ENCODE data around the gene LCN6. TPM values are rescaled to one million over a fixed set of nuclear protein-coding genes. Genes with fewer than 3 reads are reported as not detected.

LCN6 gene
- total RNA-seq, 2 experiments from 2014 or later, result not detected

DNA sequence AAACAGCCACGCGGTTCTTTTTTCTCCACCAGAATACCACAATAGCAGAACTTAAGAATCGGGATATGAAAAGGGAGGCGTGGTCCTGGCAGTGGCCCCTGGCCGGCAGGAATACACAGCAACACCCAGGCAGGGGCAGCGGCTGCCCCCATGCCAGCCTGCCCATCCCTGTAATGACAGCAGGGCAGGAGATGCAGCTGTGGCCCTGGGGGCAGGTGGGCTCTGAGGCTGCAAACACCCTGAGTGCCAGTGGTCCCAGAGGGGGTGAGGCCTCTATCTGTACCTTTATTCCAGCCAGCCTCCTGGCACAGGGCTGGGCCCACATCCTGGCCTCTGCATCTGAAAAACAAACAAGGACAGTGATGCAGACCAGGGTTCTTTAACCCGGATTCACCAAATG is 23.6 kb downstream of the LCN6 start:
- no peak for DNase-seq
- CTCF ChIA-PET, result no interaction called here
- Mint-ChIP-seq H3K27ac (no peak overlapping the region), H3K27me3 (ENCODE audit: low read depth) (no peaks in the 10 kb centered on the region), H3K36me3 (ENCODE audit: low read depth) (peaks cover 37% of the 10 kb centered on the region), H3K9me3 (no peaks in the 10 kb centered on the region), H3K4me1 (ENCODE audit: low read depth) (peaks cover 39% of the 10 kb centered on the region), H3K4me3 (no peak overlapping the region)
- intact Hi-C loops (cut with micrococcal nuclease), result no loop called here

- H3K27me3 Mint-ChIP-seq (ENCODE audit: low read depth), result no peaks in the 10 kb centered on the region
- no peak for DNase-seq
- H3K4me1 Mint-ChIP-seq (ENCODE audit: low read depth), result peaks cover 32% of the 10 kb centered on the region
- H3K4me3 Mint-ChIP-seq, result no peak overlapping the region
- CTCF ChIA-PET, result interaction anchor here (0.7 kb wide), 1 partner anchor 51 kb away, joined by 3 read pairs; no protein-coding TSS in a partner anchor
- no peak overlapping the region for H3K27ac Mint-ChIP-seq
- H3K9me3 Mint-ChIP-seq, result no peaks in the 10 kb centered on the region
- peaks cover 37% of the 10 kb centered on the region for H3K36me3 Mint-ChIP-seq (ENCODE audit: low read depth)
- intact Hi-C loops (cut with micrococcal nuclease), result no loop called here
Measured at GRCh38 chr9:136723989-136724388, 24.3 kb downstream of the LCN6 start.

DNA sequence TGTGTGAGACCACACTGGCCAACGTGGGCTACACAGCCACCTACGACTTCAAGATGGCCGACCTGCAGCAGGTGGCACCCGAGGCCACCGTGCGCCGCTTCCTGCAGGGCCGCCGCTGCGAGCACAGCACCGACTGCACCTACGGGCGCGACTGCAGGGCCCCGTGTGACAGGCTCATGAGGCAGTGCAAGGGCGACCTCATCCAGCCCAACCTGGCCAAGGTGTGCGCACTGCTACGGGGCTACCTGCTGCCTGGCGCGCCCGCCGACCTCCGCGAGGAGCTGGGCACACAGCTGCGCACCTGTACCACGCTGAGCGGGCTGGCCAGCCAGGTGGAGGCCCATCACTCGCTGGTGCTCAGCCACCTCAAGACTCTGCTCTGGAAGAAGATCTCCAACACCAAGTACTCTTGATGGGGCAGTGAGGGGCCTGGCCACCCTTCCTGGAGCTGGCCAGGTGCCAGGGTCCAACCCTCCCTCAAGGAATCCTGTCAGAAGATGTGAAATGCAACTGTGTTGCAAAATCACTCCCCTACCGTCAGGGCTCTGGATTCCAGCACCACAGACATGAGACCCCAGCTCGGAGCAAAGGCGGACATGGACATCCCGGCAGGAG is 24.9 kb downstream of the LCN6 start:
- H3K4me3 Mint-ChIP-seq, result no peak overlapping the region
- no peaks in the 10 kb centered on the region for H3K9me3 Mint-ChIP-seq
- H3K36me3 Mint-ChIP-seq (ENCODE audit: low read depth), result peaks cover 37% of the 10 kb centered on the region
- intact Hi-C loops (cut with micrococcal nuclease), result no loop called here
- no peaks in the 10 kb centered on the region for H3K27me3 Mint-ChIP-seq (ENCODE audit: low read depth)
- no peak overlapping the region for H3K27ac Mint-ChIP-seq
- CTCF ChIA-PET, result interaction anchor here (0.7 kb wide), 1 partner anchor 51 kb away, joined by 3 read pairs; no protein-coding TSS in a partner anchor
- H3K4me1 Mint-ChIP-seq (ENCODE audit: low read depth), result peaks cover 32% of the 10 kb centered on the region
- DNase-seq, result no peak

- no peaks in the 10 kb centered on the region for H3K9me3 Mint-ChIP-seq
- H3K4me3 Mint-ChIP-seq, result no peak overlapping the region
- no peak overlapping the region for H3K27ac Mint-ChIP-seq
- H3K27me3 Mint-ChIP-seq (ENCODE audit: low read depth), result no peaks in the 10 kb centered on the region
- peaks cover 32% of the 10 kb centered on the region for H3K4me1 Mint-ChIP-seq (ENCODE audit: low read depth)
- DNase-seq, result no peak
- peaks cover 37% of the 10 kb centered on the region for H3K36me3 Mint-ChIP-seq (ENCODE audit: low read depth)
- intact Hi-C loops (cut with micrococcal nuclease), result no loop called here
- CTCF ChIA-PET, result interaction anchor here (0.7 kb wide), 1 partner anchor 9 kb away, joined by 3 read pairs; no protein-coding TSS in a partner anchor
Measured at GRCh38 chr9:136722969-136723356, 25.4 kb downstream of the LCN6 start.

DNA sequence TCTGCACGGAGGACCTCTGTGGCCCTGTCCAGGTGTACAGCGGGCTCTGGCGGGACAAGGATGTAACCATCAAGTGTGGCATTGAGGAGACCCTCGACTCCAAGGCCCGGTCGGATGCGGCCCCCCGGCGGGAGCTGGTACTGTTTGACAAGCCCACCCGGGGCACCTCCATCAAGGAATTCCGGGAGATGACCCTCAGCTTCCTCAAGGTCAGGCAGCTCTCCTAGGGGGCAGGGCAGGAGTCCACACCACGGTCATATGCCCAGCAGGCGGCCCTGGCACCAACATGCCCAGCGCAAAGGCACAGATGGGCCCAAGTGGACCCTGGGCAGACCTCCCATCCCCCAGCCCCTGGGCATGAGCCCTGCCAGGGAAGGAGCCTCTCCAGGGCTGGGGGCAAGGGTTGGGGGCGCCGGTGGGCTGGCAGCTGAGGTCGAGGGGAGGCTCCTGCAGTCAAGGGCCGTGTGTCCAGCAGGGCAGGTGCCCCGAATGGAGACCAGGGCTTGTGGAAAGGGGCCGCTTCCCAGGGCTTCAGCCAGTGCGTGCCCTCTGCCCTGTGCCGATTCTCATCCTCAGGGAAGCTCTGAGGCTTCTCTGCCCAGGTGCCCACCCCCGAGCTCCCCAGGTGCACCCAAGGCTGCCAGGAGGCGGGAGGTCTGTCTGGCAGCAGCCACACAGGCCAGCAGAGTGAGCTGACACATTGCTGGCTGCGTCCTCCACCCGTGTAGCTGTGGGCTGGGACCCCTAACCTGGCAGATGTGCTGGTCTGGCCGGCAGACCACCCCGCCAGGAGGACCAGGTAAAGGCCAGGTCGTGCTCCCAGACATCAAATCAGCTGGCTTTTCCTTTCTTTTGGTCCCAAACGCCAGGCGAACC is 26.0 kb downstream of the LCN6 start:
- CTCF ChIA-PET, result interaction anchor here (0.7 kb wide), 1 partner anchor 8 kb away, joined by 3 read pairs; no protein-coding TSS in a partner anchor
- Mint-ChIP-seq H3K9me3 (no peaks in the 10 kb centered on the region), H3K4me1 (ENCODE audit: low read depth) (peaks cover 32% of the 10 kb centered on the region), H3K4me3 (no peak overlapping the region), H3K27ac (no peak overlapping the region), H3K36me3 (ENCODE audit: low read depth) (peaks cover 34% of the 10 kb centered on the region), H3K27me3 (ENCODE audit: low read depth) (no peaks in the 10 kb centered on the region)
- DNase-seq, result no peak
- intact Hi-C loops (cut with micrococcal nuclease), result no loop called here

- H3K27ac Mint-ChIP-seq, result no peak overlapping the region
- intact Hi-C loops (cut with micrococcal nuclease), result no loop called here
- H3K4me3 Mint-ChIP-seq, result no peak overlapping the region
- peaks cover 28% of the 10 kb centered on the region for H3K4me1 Mint-ChIP-seq (ENCODE audit: low read depth)
- peaks cover 28% of the 10 kb centered on the region for H3K36me3 Mint-ChIP-seq (ENCODE audit: low read depth)
- no peaks in the 10 kb centered on the region for H3K27me3 Mint-ChIP-seq (ENCODE audit: low read depth)
- no peak for DNase-seq
- no peaks in the 10 kb centered on the region for H3K9me3 Mint-ChIP-seq
- CTCF ChIA-PET, result interaction anchor here (0.6 kb wide), 1 partner anchor 24 kb away, joined by 3 read pairs; no protein-coding TSS in a partner anchor
Measured at GRCh38 chr9:136721339-136722092, 26.8 kb downstream of the LCN6 start.

- Mint-ChIP-seq H3K9me3 (no peaks in the 10 kb centered on the region), H3K27me3 (ENCODE audit: low read depth) (peaks cover under 1% of the 10 kb centered on the region), H3K4me1 (ENCODE audit: low read depth) (peaks cover 22% of the 10 kb centered on the region), H3K4me3 (no peak overlapping the region), H3K27ac (no peak overlapping the region), H3K36me3 (ENCODE audit: low read depth) (peaks cover 22% of the 10 kb centered on the region)
- CTCF ChIA-PET, result no interaction called here
- no peak for DNase-seq
- intact Hi-C loops (cut with micrococcal nuclease), result no loop called here
Measured at GRCh38 chr9:136720898-136721338, 27.4 kb downstream of the LCN6 start.

DNA sequence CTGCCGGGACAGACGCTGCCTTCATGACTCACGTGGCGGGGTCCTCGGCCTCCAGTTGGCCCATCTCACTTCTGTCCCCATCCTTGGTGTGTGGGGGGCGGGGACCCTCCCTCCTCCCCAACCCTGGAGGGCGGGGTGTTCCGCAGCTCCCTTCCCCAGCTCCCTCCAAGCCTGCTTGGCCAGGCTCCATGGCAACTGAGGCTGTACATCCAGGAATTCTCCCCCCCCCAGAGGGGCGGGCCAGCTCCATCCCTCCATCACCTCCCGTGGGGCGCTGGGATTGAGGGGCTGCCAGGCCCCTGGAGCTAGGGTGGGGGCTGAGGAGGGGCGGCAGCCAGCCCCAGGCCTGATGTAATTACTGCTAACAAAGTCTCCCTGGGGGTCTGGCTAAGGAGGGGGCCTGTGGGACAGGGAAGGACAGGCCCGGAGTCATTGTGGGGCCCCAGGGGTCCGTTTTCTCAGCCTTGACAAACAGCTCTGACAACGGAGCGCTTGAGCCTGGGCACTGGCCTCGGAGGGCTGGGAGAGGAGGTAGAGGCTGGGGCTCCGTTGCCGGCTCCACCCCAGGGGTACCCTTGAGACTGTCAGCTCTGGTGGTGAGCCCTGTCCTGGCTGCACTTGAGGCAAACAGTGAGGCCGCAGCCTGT is 28.0 kb downstream of the LCN6 start:
- H3K4me1 Mint-ChIP-seq (ENCODE audit: low read depth), result peaks cover 17% of the 10 kb centered on the region
- CTCF ChIA-PET, result no interaction called here
- peaks cover 18% of the 10 kb centered on the region for H3K36me3 Mint-ChIP-seq (ENCODE audit: low read depth)
- peaks cover 4% of the 10 kb centered on the region for H3K27me3 Mint-ChIP-seq (ENCODE audit: low read depth)
- DNase-seq, result no peak
- H3K4me3 Mint-ChIP-seq, result no peak overlapping the region
- intact Hi-C loops (cut with micrococcal nuclease), result no loop called here
- no peak overlapping the region for H3K27ac Mint-ChIP-seq
- no peaks in the 10 kb centered on the region for H3K9me3 Mint-ChIP-seq

DNA sequence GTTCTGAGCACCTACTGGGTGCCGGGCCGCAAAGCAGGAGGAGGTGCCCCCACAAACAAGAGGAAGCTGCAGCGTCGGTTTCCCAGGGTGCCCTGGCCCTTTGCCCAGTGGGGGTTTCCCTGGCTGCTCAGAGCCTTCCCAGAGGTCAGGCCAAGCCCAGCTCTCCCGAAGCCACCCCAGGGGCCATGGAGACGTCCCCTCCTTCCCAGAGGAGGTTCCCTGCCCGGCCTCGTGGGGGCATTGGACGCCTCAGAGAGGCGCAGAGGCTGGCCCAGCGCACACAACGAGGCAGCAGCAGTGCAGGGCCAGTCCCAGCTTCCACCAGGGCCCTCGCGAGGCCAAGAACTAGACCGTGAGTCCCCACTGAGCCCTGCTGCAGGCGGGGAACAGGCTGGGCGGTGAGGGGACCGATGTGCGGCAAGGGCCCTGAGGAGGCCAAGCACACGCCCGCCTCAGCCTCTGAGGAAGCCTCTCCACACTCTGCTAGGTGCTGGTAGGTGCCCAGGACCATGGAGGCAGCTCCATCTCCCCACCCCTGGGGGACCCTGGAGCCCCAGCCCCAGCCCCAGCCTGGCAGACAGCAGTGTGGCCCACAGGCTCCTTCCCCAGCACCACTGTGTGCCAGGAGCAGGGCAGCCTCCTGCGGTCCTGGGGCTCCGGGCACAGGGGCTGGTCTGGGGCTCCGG is 29.0 kb downstream of the LCN6 start:
- intact Hi-C loops (cut with micrococcal nuclease), result no loop called here
- Mint-ChIP-seq H3K9me3 (no peaks in the 10 kb centered on the region), H3K27me3 (ENCODE audit: low read depth) (peaks cover 6% of the 10 kb centered on the region), H3K27ac (no peak overlapping the region), H3K4me1 (ENCODE audit: low read depth) (peaks cover 10% of the 10 kb centered on the region), H3K36me3 (ENCODE audit: low read depth) (peaks cover 10% of the 10 kb centered on the region), H3K4me3 (no peak overlapping the region)
- DNase-seq, result no peak
- CTCF ChIA-PET, result no interaction called here

DNA sequence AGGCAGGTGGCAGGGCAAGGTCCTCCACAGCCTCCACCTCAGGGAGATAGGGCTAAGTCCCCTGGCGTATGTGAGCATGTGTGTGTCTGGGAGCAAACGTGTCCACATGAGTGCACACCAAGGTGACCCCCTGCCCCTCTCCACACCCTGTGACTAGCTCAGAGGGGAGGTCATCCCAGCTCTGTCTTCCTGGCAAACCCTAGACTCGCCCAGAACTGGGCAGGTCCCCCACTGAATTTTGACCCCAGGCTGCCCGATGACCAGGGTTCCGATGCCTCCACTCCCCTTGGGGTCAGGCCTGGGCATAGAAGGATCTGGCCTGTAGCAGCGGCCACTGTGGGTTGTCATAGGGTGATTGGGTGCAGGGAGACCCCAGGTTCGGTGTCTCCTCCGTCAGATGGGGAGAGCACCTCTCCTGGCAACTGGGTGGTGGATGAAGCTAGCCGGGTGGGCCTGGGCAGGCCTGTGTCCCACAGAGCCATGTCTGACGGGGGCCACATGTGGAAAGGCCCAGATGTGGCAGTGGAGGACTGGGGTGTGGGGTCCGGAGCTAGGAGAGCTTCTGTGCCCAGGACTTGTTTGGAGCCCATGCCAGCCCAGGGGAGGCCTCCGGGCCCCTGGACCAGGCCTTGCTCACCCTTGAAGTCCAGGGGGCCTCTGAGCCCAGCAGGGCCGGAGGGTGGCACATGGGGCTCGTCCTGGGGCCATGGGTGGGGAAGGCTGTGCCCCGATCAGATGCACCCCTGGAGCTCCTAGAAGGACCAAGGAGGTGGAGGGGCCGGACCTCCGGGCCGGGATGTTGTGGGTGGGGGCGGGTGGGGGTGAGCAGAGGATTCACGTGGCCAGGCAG is 29.8 kb downstream of the LCN6 start:
- Mint-ChIP-seq H3K9me3 (no peaks in the 10 kb centered on the region), H3K4me3 (no peak overlapping the region), H3K27ac (no peak overlapping the region), H3K4me1 (ENCODE audit: low read depth) (peaks cover 4% of the 10 kb centered on the region), H3K36me3 (ENCODE audit: low read depth) (peaks cover 3% of the 10 kb centered on the region), H3K27me3 (ENCODE audit: low read depth) (peaks cover 12% of the 10 kb centered on the region)
- CTCF ChIA-PET, result no interaction called here
- intact Hi-C loops (cut with micrococcal nuclease), result no loop called here
- no peak for DNase-seq

DNA sequence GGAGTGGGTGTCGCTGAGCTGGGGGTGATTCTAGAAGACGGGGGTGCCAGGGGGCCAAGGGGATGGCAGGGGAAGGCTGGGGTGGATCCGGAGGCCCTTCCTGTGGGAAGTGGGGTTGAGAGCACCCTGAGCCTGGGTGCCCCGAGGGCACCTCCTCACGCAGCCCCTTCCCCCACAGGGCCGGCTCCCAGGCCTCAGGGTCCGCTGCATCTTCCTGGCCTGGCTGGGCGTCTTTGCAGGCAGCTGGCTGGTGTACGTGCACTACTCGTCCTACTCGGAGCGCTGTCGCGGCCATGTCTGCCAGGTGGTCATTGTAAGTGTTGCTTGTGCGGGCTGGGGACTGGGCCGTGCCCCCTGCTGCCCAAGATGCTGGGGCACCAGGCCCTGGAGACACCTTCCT is 30.9 kb downstream of the LCN6 start:
- intact Hi-C loops (cut with micrococcal nuclease), result no loop called here

More for the DNA sequence above, 30.9 kb downstream of the LCN6 start:
- H3K27me3 Mint-ChIP-seq (ENCODE audit: low read depth), result peaks cover 15% of the 10 kb centered on the region
- CTCF ChIA-PET, result interaction anchor here (0.6 kb wide), 1 partner anchor 279 kb away, joined by 3 read pairs; no protein-coding TSS in a partner anchor
- no peaks in the 10 kb centered on the region for H3K9me3 Mint-ChIP-seq
- H3K27ac Mint-ChIP-seq, result no peak overlapping the region
- H3K36me3 Mint-ChIP-seq (ENCODE audit: low read depth), result peaks cover 1% of the 10 kb centered on the region
- peaks cover 3% of the 10 kb centered on the region for H3K4me1 Mint-ChIP-seq (ENCODE audit: low read depth)
- H3K4me3 Mint-ChIP-seq, result no peak overlapping the region
- no peak for DNase-seq

Data from activated naive CD4-positive, alpha-beta T cell treated with anti-CD3 and anti-CD28 coated beads for 36 hours (primary cell).